ENCODE data around the gene ABHD5.

The ABHD5 gene

GRCh38 chr3:43723121-43723734, 32.5 kb downstream of the ABHD5 start:
- DNase-seq (ENCODE audit: low spot score): no peak

GRCh38 chr3:43726521-43726920, 35.8 kb downstream of the ABHD5 start:
- DNase-seq (ENCODE audit: low spot score): no peak

GRCh38 chr3:43727930-43728329, 37.2 kb downstream of the ABHD5 start:
- no peak for DNase-seq (ENCODE audit: low spot score)

- DNase-seq (ENCODE audit: low spot score): no peak
Observed at GRCh38 chr3:43728476-43728875, 37.7 kb downstream of the ABHD5 start.

- DNase-seq (ENCODE audit: low spot score): no peak
Observed at GRCh38 chr3:43728947-43729346, 38.2 kb downstream of the ABHD5 start.

- DNase-seq (ENCODE audit: low spot score): no peak
Observed at GRCh38 chr3:43729707-43730414, 39.1 kb downstream of the ABHD5 start.

GRCh38 chr3:43732747-43733425, 42.1 kb downstream of the ABHD5 start:
- no peak for DNase-seq (ENCODE audit: low spot score)

- no peak for DNase-seq (ENCODE audit: low spot score)
Observed at GRCh38 chr3:43733459-43734384, 43.0 kb downstream of the ABHD5 start.

- no peak for DNase-seq (ENCODE audit: low spot score)
Observed at GRCh38 chr3:43734685-43735084, 43.9 kb downstream of the ABHD5 start.

- DNase-seq (ENCODE audit: low spot score): no peak
Observed at GRCh38 chr3:43735618-43736017, 44.9 kb downstream of the ABHD5 start.

GRCh38 chr3:43736558-43737440, 46.1 kb downstream of the ABHD5 start:
- DNase-seq (ENCODE audit: low spot score): no peak

- DNase-seq (ENCODE audit: low spot score): no peak
Observed at GRCh38 chr3:43738305-43738704, 47.6 kb downstream of the ABHD5 start.

- peak; percentile 16 for DNase-seq (ENCODE audit: low spot score)
Observed at GRCh38 chr3:43742920-43743319, 52.2 kb downstream of the ABHD5 start.

GRCh38 chr3:43747641-43748040, 56.9 kb downstream of the ABHD5 start:
- DNase-seq (ENCODE audit: low spot score): no peak

- DNase-seq (ENCODE audit: low spot score): no peak
Observed at GRCh38 chr3:43748179-43748578, 57.4 kb downstream of the ABHD5 start.

- DNase-seq (ENCODE audit: low spot score): no peak
Observed at GRCh38 chr3:43748645-43749044, 57.9 kb downstream of the ABHD5 start.

GRCh38 chr3:43752905-43753304, 62.2 kb downstream of the ABHD5 start:
- no peak for DNase-seq (ENCODE audit: low spot score)

- no peak for DNase-seq (ENCODE audit: low spot score)
Observed at GRCh38 chr3:43753741-43754715, 63.3 kb downstream of the ABHD5 start.

GRCh38 chr3:43755516-43756200, 64.9 kb downstream of the ABHD5 start:
- DNase-seq (ENCODE audit: low spot score): no peak

All from hematopoietic multipotent progenitor cell treated with erythropoietin and hydrocortisone succinate and interleukin-3 and kit ligand, for 15 days (in vitro differentiated cells).